ENCODE measurements around the gene DHRS12. TPM values are rescaled to one million over a fixed set of nuclear protein-coding genes. Genes with fewer than 3 reads are reported as not detected.

The DHRS12 gene
- total RNA-seq, 2 experiments from 2014 or later = 5.0 to 6.4 TPM

DNA sequence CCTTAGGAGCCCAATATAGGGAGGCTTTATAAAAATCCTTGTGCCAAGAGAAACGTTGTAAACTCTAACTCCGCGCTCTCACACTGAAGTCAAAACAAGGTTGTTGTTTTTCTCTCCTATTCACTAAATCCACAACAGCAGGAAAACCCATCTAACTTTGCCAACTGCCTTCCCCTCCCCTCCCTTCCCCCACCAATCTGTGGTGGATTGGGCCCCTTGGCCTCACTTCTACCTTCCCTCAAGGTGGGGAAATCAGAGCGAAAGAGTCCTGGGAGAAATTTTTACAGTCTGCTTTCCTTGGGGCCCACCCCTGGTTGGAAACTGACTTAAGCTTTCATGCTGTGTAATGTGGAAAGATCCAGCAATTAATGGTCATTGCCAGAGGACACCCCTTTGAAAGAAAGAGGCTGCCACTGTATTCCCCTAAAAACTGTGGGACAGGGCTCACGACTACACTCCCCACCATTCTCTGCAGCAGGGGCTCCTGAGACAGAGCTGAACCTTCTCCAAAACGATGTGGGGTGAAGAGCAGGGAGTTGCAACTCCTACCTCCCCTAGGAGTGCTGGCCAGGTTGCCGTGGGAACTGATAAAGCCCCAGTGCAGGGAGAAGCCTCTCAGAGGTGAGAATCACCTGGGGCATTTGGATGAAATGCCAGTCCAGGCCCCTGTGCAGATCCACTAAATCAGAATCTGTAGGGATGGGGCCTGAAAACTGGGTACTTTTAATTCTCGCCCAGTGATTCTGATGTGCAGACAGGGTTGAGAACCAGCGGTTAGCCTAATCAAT lies 1.1 kb downstream of the DHRS12 start:
- Mint-ChIP-seq H3K27me3 (no peaks in the 10 kb centered on the region), H3K4me3 (peak overlapping the region; percentile 93), H3K4me1 (peaks cover 36% of the 10 kb centered on the region), H3K9me3 (no peaks in the 10 kb centered on the region), H3K27ac (peak overlapping the region; percentile 99), H3K36me3 (ENCODE audit: low read depth) (no peaks in the 10 kb centered on the region)
- DNase-seq = no peak
- POLR2A ChIA-PET = interaction anchor here (0.7 to 4.0 kb wide), 19 partner anchors 8 to 474 kb away, joined by 3 to 82 read pairs (median 4); partner anchors contain the start of gene INTS6
- CTCF ChIA-PET = interaction anchor here (0.7 to 3.1 kb wide), 5 partner anchors 12 to 384 kb away, joined by 3 to 19 read pairs (median 4); no protein-coding TSS in a partner anchor

DNA sequence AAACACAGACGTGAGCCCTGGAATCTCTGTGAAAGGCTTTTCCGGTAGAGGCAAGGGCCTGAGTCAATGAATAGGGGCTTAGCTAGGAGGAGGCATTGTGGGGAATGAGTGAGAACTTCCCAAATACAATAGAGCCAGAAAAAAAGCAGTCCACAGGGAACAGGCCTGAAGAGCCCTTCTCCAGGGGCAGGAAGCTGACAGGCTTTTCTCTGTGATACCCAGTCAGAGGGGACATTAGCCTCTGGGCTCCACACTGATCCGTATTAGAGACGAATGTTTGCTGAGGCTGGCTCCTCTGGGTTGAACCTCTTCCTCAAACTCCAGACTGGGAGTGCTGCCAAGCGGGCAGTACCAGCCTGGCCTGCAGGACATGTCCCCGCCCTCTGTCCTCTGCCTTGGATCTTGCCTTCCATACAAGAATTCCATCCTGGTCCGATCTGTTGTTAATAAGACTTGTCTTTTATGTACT lies 2.3 kb downstream of the DHRS12 start:
- POLR2A ChIA-PET = interaction anchor here (0.9 to 4.0 kb wide), 9 partner anchors 12 to 473 kb away, joined by 3 to 82 read pairs (median 6); partner anchors contain the start of gene INTS6

DNA sequence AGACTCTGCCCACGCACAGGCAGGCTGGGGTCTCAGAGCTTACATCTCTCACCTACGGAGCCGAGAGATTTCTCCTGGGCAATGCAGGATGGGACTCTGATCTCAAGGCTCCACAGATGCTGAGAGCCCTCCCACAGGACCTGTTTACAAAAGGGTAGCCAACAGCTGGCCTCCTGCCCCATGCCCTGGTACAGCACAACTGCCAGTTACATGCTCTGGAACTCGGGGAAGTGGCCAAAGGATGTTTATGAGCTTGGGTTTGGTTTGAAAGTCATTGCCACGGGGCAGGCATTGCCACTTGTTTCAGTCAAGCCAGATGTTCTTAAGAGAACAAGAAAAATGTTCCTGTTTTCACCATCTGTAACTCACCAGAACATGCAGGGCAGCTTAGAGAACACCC lies 3.5 kb downstream of the DHRS12 start:
- no peaks in the 10 kb centered on the region for H3K27me3 Mint-ChIP-seq
- POLR2A ChIA-PET = interaction anchor here (1.5 to 4.0 kb wide), 2 partner anchors 266 to 347 kb away, joined by 3 to 82 read pairs; partner anchors contain the start of gene INTS6
- no peak for DNase-seq

More for the DNA sequence above, 2.3 kb downstream of the DHRS12 start:
- H3K36me3 Mint-ChIP-seq (ENCODE audit: low read depth) = no peaks in the 10 kb centered on the region
- H3K9me3 Mint-ChIP-seq = no peaks in the 10 kb centered on the region
- no peaks in the 10 kb centered on the region for H3K27me3 Mint-ChIP-seq
- no peak overlapping the region for H3K4me3 Mint-ChIP-seq
- CTCF ChIA-PET = interaction anchor here (0.6 to 3.1 kb wide), 10 partner anchors 13 to 677 kb away, joined by 3 to 19 read pairs (median 4); no protein-coding TSS in a partner anchor
- no peak for DNase-seq
- peak overlapping the region; percentile 99 for H3K27ac Mint-ChIP-seq
- H3K4me1 Mint-ChIP-seq = peaks cover 40% of the 10 kb centered on the region

DNA sequence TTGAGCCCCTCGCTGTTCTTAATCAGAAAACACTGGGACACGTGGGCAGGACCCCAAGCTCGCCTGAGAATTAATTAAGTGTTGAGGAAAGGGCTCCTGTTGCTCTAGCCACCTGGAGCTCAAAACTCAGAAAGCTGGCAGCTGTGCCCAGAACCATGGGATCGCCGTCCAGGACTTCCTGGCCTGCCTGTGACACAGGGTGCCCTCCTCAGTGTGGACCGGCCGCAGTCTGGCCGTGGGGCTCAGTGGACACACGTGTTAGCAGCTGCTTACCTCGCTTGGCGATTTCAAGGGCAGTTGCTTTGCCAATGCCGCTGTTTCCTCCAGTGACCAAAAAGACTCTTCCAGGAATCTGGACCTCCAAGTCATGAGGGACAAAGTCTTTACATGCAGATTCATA lies 4.7 kb downstream of the DHRS12 start:
- POLR2A ChIA-PET = interaction anchor here (0.6 to 1.0 kb wide), 2 partner anchors 346 to 364 kb away, joined by 3 to 4 read pairs; partner anchors contain the start of gene INTS6

More for the DNA sequence above, 3.5 kb downstream of the DHRS12 start:
- CTCF ChIA-PET = interaction anchor here (0.7 to 2.5 kb wide), 7 partner anchors 98 to 675 kb away, joined by 3 to 6 read pairs (median 3); partner anchors contain the start of gene INTS6
- no peaks in the 10 kb centered on the region for H3K9me3 Mint-ChIP-seq
- H3K36me3 Mint-ChIP-seq (ENCODE audit: low read depth) = no peaks in the 10 kb centered on the region
- H3K27ac Mint-ChIP-seq = no peak overlapping the region
- peaks cover 40% of the 10 kb centered on the region for H3K4me1 Mint-ChIP-seq
- no peak overlapping the region for H3K4me3 Mint-ChIP-seq

DNA sequence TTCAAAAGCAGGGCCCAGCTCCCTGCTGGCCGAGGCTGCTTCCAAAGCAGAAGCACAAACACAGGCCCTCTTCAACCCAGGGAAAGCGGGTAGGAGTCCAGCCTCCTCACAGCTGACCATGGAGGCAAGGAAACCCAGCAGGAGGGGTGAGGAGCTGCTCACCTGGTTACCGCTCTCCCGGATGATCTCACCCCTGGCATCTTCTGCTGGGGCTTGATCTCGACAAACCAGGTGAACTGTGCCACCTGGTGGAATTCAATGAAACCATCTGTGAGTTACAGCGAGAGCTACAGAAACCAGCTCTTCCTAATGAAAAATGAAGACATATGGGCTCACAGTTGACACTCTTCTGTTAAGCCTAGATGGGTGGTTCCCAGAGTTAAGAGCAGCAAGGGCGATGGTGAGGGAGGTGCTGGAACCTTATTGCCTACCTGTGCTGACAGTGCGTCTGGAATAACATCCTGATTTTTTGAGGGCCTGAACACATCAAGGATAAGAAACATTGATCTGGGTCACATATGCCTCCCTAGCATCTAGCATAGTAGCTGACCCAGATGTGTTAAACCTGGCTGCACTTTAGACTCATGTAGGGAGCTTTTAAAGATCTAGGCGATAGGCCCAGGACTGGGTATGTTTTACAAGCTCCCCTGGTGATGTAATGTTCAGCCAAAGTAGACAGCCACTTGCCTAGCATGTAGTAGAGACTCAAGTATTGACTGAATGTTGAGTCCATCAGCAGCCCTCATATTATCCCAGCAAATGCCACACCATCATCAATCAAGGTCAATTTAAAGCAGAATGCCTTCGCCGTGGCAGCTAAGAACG lies 6.1 kb downstream of the DHRS12 start:
- peaks cover 3% of the 10 kb centered on the region for H3K36me3 Mint-ChIP-seq (ENCODE audit: low read depth)
- peak; percentile 68 for DNase-seq
- CTCF ChIA-PET = interaction anchor here (0.6 to 4.9 kb wide), 52 partner anchors 8 to 677 kb away, joined by 3 to 63 read pairs (median 4); partner anchors contain the start of gene INTS6
- H3K27me3 Mint-ChIP-seq = no peaks in the 10 kb centered on the region
- no peak overlapping the region for H3K27ac Mint-ChIP-seq
- peaks cover 39% of the 10 kb centered on the region for H3K4me1 Mint-ChIP-seq
- POLR2A ChIA-PET = interaction anchor here (0.6 to 2.0 kb wide), 9 partner anchors 33 to 672 kb away, joined by 3 to 17 read pairs (median 4); partner anchors contain the start of gene INTS6
- H3K9me3 Mint-ChIP-seq = no peaks in the 10 kb centered on the region
- no peak overlapping the region for H3K4me3 Mint-ChIP-seq

More for the DNA sequence above, 4.7 kb downstream of the DHRS12 start:
- no peaks in the 10 kb centered on the region for H3K9me3 Mint-ChIP-seq
- H3K36me3 Mint-ChIP-seq (ENCODE audit: low read depth) = no peaks in the 10 kb centered on the region
- CTCF ChIA-PET = interaction anchor here (1.0 to 4.9 kb wide), 9 partner anchors 22 to 675 kb away, joined by 3 to 63 read pairs (median 25); partner anchors contain the start of gene INTS6
- H3K4me3 Mint-ChIP-seq = no peak overlapping the region
- no peaks in the 10 kb centered on the region for H3K27me3 Mint-ChIP-seq
- H3K27ac Mint-ChIP-seq = no peak overlapping the region
- H3K4me1 Mint-ChIP-seq = peaks cover 31% of the 10 kb centered on the region
- no peak for DNase-seq

DNA sequence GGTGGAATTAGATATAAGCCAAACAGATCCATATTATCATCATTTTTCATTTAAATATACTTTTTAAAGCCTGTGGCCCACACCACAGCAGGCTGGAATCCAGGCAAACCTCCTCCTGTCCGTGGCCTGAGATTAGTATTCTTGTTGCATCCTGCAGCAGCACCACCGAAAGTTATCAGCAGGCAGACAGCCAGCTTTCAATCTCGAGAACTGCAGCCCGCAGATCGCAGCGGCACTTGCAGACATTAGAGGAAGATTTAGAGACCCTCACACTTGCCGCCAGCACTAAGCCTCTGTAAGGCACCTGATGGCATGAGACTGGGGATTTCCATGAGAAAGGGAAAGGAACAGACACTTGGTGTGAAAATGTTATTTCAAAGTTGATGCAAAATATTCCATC lies 7.4 kb downstream of the DHRS12 start:
- no peak overlapping the region for H3K27ac Mint-ChIP-seq
- no peak overlapping the region for H3K4me3 Mint-ChIP-seq
- peaks cover 3% of the 10 kb centered on the region for H3K36me3 Mint-ChIP-seq (ENCODE audit: low read depth)
- DNase-seq = no peak
- CTCF ChIA-PET = interaction anchor here (1.5 to 4.9 kb wide), 15 partner anchors 15 to 672 kb away, joined by 4 to 63 read pairs (median 9); partner anchors contain the start of gene INTS6
- POLR2A ChIA-PET = interaction anchor here (1.1 to 2.0 kb wide), 5 partner anchors 211 to 671 kb away, joined by 4 to 17 read pairs (median 6); partner anchors contain the start of gene INTS6
- H3K27me3 Mint-ChIP-seq = no peaks in the 10 kb centered on the region
- H3K9me3 Mint-ChIP-seq = no peaks in the 10 kb centered on the region
- peaks cover 26% of the 10 kb centered on the region for H3K4me1 Mint-ChIP-seq

DNA sequence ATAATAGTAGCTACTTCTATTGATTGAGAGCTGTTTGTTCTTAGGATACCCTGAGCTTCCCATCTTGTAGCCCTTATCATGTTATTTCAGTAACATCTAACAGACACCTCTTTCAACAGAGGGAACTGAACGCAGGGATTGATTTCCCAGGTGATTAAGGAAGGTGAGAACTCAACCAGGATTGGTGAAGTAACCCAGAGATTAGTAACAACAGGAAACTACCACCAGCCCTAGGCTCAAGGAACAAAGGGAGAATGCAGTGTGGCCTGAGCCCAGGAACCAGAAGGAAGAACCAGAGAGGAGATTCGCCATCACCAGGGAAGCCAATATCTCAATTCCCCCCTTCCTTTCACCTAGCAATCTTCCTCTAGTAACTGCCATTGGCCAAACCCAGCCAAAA lies 8.5 kb downstream of the DHRS12 start:
- H3K9me3 Mint-ChIP-seq = no peaks in the 10 kb centered on the region
- H3K4me1 Mint-ChIP-seq = peaks cover 23% of the 10 kb centered on the region
- no peaks in the 10 kb centered on the region for H3K27me3 Mint-ChIP-seq
- no peak for DNase-seq
- CTCF ChIA-PET = interaction anchor here (0.6 to 4.9 kb wide), 6 partner anchors 37 to 671 kb away, joined by 3 to 47 read pairs (median 4); no protein-coding TSS in a partner anchor
- H3K4me3 Mint-ChIP-seq = no peak overlapping the region
- H3K27ac Mint-ChIP-seq = no peak overlapping the region
- POLR2A ChIA-PET = interaction anchor here (1.1 to 1.6 kb wide), 4 partner anchors 8 to 344 kb away, joined by 3 to 6 read pairs (median 5); partner anchors contain the start of gene INTS6
- peaks cover 3% of the 10 kb centered on the region for H3K36me3 Mint-ChIP-seq (ENCODE audit: low read depth)

DNA sequence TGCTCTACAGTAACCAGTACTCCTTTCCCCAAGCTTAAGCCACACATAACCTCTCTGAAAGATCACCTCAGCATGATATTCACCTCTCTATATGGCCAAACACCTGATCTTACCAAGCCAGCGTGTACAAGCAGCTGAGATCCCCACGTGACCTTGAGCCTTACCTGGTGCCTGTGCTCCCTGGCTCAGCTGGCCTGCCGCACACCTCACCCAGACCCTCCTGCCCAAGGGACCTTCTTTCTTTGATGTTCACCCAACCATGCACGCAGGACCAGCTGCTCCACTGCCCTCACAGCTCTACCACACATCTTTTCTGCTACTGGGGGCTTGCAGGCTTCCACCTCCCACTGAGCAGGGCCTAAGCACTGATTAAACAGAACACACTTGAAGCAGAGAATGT lies 9.0 kb downstream of the DHRS12 start:
- ChIA-PET CTCF (interaction anchor here (0.6 to 4.9 kb wide), 6 partner anchors 37 to 670 kb away, joined by 3 to 47 read pairs (median 4); no protein-coding TSS in a partner anchor), POLR2A (interaction anchor here (1.5 to 1.6 kb wide), 2 partner anchors 8 to 344 kb away, joined by 3 to 5 read pairs; no protein-coding TSS in a partner anchor)
- Mint-ChIP-seq H3K4me3 (no peak overlapping the region), H3K4me1 (peaks cover 22% of the 10 kb centered on the region), H3K36me3 (ENCODE audit: low read depth) (peaks cover 3% of the 10 kb centered on the region), H3K27me3 (no peaks in the 10 kb centered on the region), H3K27ac (no peak overlapping the region), H3K9me3 (no peaks in the 10 kb centered on the region)
- no peak for DNase-seq

DNA sequence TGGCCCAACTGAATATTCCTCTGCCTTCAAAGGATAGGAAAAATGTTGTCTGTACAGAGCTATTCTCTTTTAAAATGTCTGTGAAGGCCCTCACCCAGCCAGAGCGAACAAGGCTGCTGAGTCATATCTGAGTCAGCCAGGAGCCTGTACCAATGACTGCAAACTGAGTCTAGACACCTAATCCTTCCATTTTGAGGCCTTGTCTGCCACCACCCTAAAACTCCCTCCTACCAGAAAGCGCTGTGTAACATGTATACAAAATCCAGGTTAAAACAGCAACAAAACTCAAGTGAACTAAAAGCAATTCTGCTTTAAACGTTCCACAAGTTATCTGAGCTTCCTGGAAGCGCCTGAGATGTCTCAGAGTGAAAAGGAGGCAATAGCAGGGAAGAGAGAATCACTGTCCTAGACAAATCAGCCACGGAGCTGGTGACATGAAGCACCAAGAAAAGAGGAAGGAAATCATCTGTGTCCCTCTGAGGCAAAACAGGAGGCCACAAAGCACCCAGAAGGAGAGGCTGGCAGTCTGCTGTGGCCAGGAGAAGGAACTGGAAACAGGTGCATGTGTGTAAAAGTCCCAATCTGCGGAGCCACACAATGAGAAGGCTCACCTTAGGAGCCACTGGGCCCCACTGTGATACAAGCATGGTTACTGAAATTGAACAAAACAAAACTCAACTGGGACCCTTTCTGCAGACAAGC lies 10.2 kb downstream of the DHRS12 start:
- ChIA-PET POLR2A (interaction anchor here (0.8 to 1.7 kb wide), 6 partner anchors 9 to 365 kb away, joined by 3 to 8 read pairs (median 4); no protein-coding TSS in a partner anchor), CTCF (interaction anchor here (1.5 to 1.9 kb wide), 3 partner anchors 341 to 507 kb away, joined by 4 to 6 read pairs (median 5); partner anchors contain the start of gene INTS6)
- H3K36me3 Mint-ChIP-seq (ENCODE audit: low read depth) = peaks cover 3% of the 10 kb centered on the region
- H3K4me1 Mint-ChIP-seq = peaks cover 22% of the 10 kb centered on the region
- no peaks in the 10 kb centered on the region for H3K27me3 Mint-ChIP-seq
- peak; percentile 37 for DNase-seq
- no peak overlapping the region for H3K4me3 Mint-ChIP-seq
- peak overlapping the region; percentile 21 for H3K27ac Mint-ChIP-seq
- no peaks in the 10 kb centered on the region for H3K9me3 Mint-ChIP-seq

DNA sequence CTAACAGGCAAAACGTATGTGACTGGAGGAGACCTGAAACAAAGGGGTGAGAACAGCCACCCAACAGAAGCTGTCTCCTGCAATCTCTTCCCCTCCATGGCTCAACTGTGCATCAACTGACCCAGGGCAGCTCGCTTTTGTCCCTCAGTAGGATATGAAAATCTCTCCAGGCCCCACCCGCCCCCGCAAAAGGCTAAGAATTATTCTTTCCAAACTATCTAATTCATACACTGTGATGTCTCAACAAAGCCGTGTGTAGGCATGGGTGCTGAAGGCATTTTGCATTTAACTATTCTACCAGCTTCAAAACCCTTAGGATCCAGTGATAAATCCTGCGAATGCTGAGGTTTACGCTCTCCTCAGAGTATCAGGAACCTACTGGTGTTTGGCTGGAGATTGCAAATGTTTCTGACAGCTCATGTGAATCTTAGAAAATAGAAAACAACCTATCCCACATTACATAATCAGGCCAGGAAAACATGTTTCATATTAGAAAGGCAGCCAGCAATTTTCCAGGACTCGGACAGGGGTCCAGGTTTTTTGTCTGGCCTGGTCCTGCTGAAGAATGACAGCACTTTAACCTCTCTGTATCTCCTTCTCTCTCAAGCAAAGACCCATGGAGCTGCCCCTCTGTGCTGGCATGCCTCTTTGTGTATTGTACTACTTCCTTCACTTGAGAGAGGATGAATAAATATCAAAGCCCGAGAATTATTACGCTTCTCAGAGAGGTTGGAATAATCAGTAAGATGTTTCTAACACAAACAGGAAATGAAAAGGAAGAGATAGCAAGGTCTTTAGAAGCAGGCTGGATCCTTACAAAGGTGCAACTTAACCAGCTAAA lies 17.3 kb downstream of the DHRS12 start:
- Mint-ChIP-seq H3K4me1 (peaks cover 15% of the 10 kb centered on the region), H3K9me3 (no peaks in the 10 kb centered on the region), H3K27ac (no peak overlapping the region), H3K27me3 (no peaks in the 10 kb centered on the region), H3K4me3 (no peak overlapping the region), H3K36me3 (ENCODE audit: low read depth) (no peaks in the 10 kb centered on the region)
- no peak for DNase-seq
- POLR2A ChIA-PET = interaction anchor here (1.0 kb wide), 1 partner anchor 333 kb away, joined by 3 read pairs; no protein-coding TSS in a partner anchor
- CTCF ChIA-PET = interaction anchor here (0.6 to 3.6 kb wide), 3 partner anchors 11 to 500 kb away, joined by 6 to 10 read pairs (median 6); no protein-coding TSS in a partner anchor

All from activated CD4-positive, alpha-beta memory T cell treated with anti-CD3 and anti-CD28 coated beads, Interleukin-2, amount 10 ng/mL, durations not matched to agents 7 days and 5 days (primary cell).